IMR-90 (cell line): ENCODE data around the gene COL7A1. TPM values are rescaled to one million over a fixed set of nuclear protein-coding genes. Genes with fewer than 3 reads are reported as not detected.
A peak's percentile ranks its signal among the peaks of the same experiment; 100 is the strongest.

Experiments
- ATAC-seq: fragments of 200-7000 bp; cut with Tn5 transposase; 2 replicates; pipeline ENCODE4 v1.9.1; 2020; ENCODE audit warnings: low read depth, mild to moderate bottlenecking, moderate library complexity
- BruUV-seq: library from RNA; stranded (reverse); fragments of 400-500 nt; replicated peaks from 2 replicates; lab custom pipeline; 2021; lab: Mats Ljungman, UMichigan
- CTCF ChIA-PET: fragments of 300-600 bp; formaldehyde crosslinking; extraction: SDS; loops from one replicate; lab custom pipeline; 2021; ENCODE audit warnings: antibody characterized with exemption; lab: Yijun Ruan, JAX
- POLR2A ChIA-PET: fragments of 300-600 bp; sonication (Branson Sonifier 250); formaldehyde crosslinking; loops from one replicate; lab custom pipeline; 2022; ENCODE audit warnings: antibody characterized with exemption; ENCODE audit not compliant: unreplicated experiment; lab: Charles Lee
- DNase-seq: peaks from one replicate; pipeline ENCODE4 v3.0.0; 2013
- H2AFZ ChIP-seq: replicated peaks from 2 replicates; pipeline ENCODE3; 2013; ENCODE audit warnings: low read length, mild to moderate bottlenecking; ENCODE audit not compliant: poor library complexity
- H2AK5ac ChIP-seq: 2 replicates; pipeline ENCODE4 v1.6.1; 2013; ENCODE audit warnings: low read depth, low read length, inconsistent platforms
- H2AK9ac ChIP-seq: replicated peaks from 2 replicates; pipeline ENCODE3; 2013; ENCODE audit warnings: mild to moderate bottlenecking, low read depth, low read length, moderate library complexity; ENCODE audit not compliant: poor library complexity
- H2BK120ac ChIP-seq: 2 replicates; pipeline ENCODE4 v1.6.1; 2013; ENCODE audit warnings: low read depth, low read length, inconsistent platforms
- H2BK15ac ChIP-seq: 3 replicates; pipeline ENCODE4 v1.6.1; 2013; ENCODE audit warnings: low read depth, low read length, inconsistent platforms
- H2BK20ac ChIP-seq: 2 replicates; pipeline ENCODE4 v1.6.1; 2013; ENCODE audit warnings: low read depth, mild to moderate bottlenecking, inconsistent platforms, low read length, moderate library complexity
- H2BK5ac ChIP-seq: 2 replicates; pipeline ENCODE4 v1.6.1; 2013; ENCODE audit warnings: mild to moderate bottlenecking, low read depth, low read length, inconsistent platforms; ENCODE audit not compliant: poor library complexity, severe bottlenecking
- H3K14ac ChIP-seq: replicated peaks from 2 replicates; pipeline ENCODE4 v1.6.1; 2013; ENCODE audit warnings: low read depth, low read length, inconsistent platforms
- H3K18ac ChIP-seq: 2 replicates; pipeline ENCODE4 v1.6.1; 2013; ENCODE audit warnings: low read depth, low read length, control low read depth
- H3K23ac ChIP-seq: 2 replicates; pipeline ENCODE4 v1.6.1; 2013; ENCODE audit warnings: low read depth, low read length, inconsistent platforms
- H3K27ac ChIP-seq: 2 replicates; pipeline ENCODE4 v1.5.1; 2013; ENCODE audit warnings: mild to moderate bottlenecking, control low read depth, low read length; ENCODE audit not compliant: insufficient read depth
- H3K27me3 ChIP-seq: 2 replicates; pipeline ENCODE4 v1.6.1; 2013; ENCODE audit warnings: low read length; ENCODE audit not compliant: control insufficient read depth, insufficient read depth
- H3K36me3 ChIP-seq: 2 replicates; pipeline ENCODE4 v1.6.1; 2013; ENCODE audit warnings: low read length, mixed read lengths; ENCODE audit not compliant: control insufficient read depth, insufficient read depth
- H3K4ac ChIP-seq: 2 replicates; pipeline ENCODE4 v1.6.1; 2013; ENCODE audit warnings: low read depth, low read length, inconsistent platforms
- H3K4me1 ChIP-seq: 2 replicates; pipeline ENCODE4 v1.6.1; 2013; ENCODE audit warnings: low read length, mixed read lengths; ENCODE audit not compliant: control insufficient read depth, insufficient read depth
- H3K4me2 ChIP-seq: 2 replicates; pipeline ENCODE4 v1.6.1; 2013; ENCODE audit warnings: low read depth, mild to moderate bottlenecking, control low read depth, low read length, moderate library complexity
- H3K4me3 ChIP-seq: 2 replicates; pipeline ENCODE4 v1.5.1; 2013; ENCODE audit warnings: low read depth, mild to moderate bottlenecking, control low read depth, low read length, moderate library complexity; ENCODE audit not compliant: insufficient read depth
- H3K56ac ChIP-seq: 2 replicates; pipeline ENCODE4 v1.6.1; 2013; ENCODE audit warnings: low read length, inconsistent platforms; ENCODE audit not compliant: insufficient read depth; ENCODE audit errors: extremely low read depth
- H3K79me1 ChIP-seq, 2 experiments: 2 replicates each; pipeline ENCODE4 v1.6.1; 2013; ENCODE audit warnings: low read length in 2 of 2, inconsistent platforms in 1 of 2, low read depth in 1 of 2
- H3K9ac ChIP-seq: 2 replicates; pipeline ENCODE4 v1.6.1; 2013; ENCODE audit warnings: low read depth, low read length, control low read depth
- H3K9me1 ChIP-seq: 2 replicates; pipeline ENCODE4 v1.6.1; 2013; ENCODE audit warnings: low read length, inconsistent platforms; ENCODE audit not compliant: insufficient read depth
- H3K9me3 ChIP-seq: 2 replicates; pipeline ENCODE4 v1.6.1; 2013; ENCODE audit warnings: low read length; ENCODE audit not compliant: control insufficient read depth, insufficient read depth
- H4K20me1 ChIP-seq: 2 replicates; pipeline ENCODE4 v1.6.1; 2013; ENCODE audit warnings: low read length, inconsistent platforms; ENCODE audit not compliant: insufficient read depth
- H4K5ac ChIP-seq: 2 replicates; pipeline ENCODE4 v1.6.1; 2013; ENCODE audit warnings: mild to moderate bottlenecking, low read depth, low read length, control low read depth
- H4K8ac ChIP-seq, 2 experiments: 2 replicates each; pipeline ENCODE4 v1.6.1; 2013; ENCODE audit warnings: low read depth in 2 of 2, low read length in 2 of 2, control low read depth in 1 of 2, inconsistent platforms in 1 of 2
- H4K91ac ChIP-seq: 2 replicates; pipeline ENCODE4 v1.6.1; 2013; ENCODE audit warnings: low read depth, low read length, inconsistent platforms; ENCODE audit not compliant: insufficient read depth
- BHLHE40 ChIP-seq: fragments of 150-350 bp; IDR thresholded peaks from 2 replicates; pipeline ENCODE4 v1.6.1; 2016; ENCODE audit warnings: mild to moderate bottlenecking, low read depth, low read length
- CHD1 ChIP-seq: IDR thresholded peaks from 2 replicates; pipeline ENCODE4 v1.6.1; 2012; ENCODE audit warnings: low read depth, low read length, improper control_type of control experiment
- MAFK ChIP-seq: IDR thresholded peaks from 2 replicates; pipeline ENCODE4 v1.6.1; 2012; ENCODE audit warnings: low read depth, low read length, improper control_type of control experiment
- MAZ ChIP-seq: IDR thresholded peaks from 2 replicates; pipeline ENCODE4 v1.6.1; 2012; ENCODE audit warnings: low read depth, mild to moderate bottlenecking, low read length, improper control_type of control experiment, moderate library complexity, borderline replicate concordance
- NFE2L2 ChIP-seq: fragments of 150-350 bp; IDR thresholded peaks from 2 replicates; pipeline ENCODE4 v1.6.1; 2016; ENCODE audit warnings: low read depth, mild to moderate bottlenecking, low read length
- POLR2A ChIP-seq: IDR thresholded peaks from 2 replicates; pipeline ENCODE4 v1.6.1; 2012; ENCODE audit warnings: mild to moderate bottlenecking, low read depth, low read length
- RCOR1 ChIP-seq: IDR thresholded peaks from 2 replicates; pipeline ENCODE4 v1.6.1; 2012; ENCODE audit warnings: mild to moderate bottlenecking, low read length, improper control_type of control experiment; ENCODE audit not compliant: insufficient replicate concordance
- RFX5 ChIP-seq: IDR thresholded peaks from 2 replicates; pipeline ENCODE4 v1.8.0; 2012; ENCODE audit warnings: low read depth, mild to moderate bottlenecking, low read length, moderate library complexity
- SMC3 ChIP-seq: fragments of 150-350 bp; IDR thresholded peaks from 2 replicates; pipeline ENCODE4 v1.6.1; 2016; ENCODE audit warnings: low read depth, mild to moderate bottlenecking, antibody characterized with exemption, low read length, moderate library complexity
- WGBS, 2 experiments: methylation state at CpG; one replicate each; pipeline versions ENCODE4 v1.1.5 to v1.1.7; 2013; ENCODE audit warnings: missing lambda C conversion rate in 2 of 2; ENCODE audit not compliant: insufficient read length in 1 of 2; ENCODE audit errors: extremely low coverage in 2 of 2; 5-methylcytosine and 5-hydroxymethylcytosine counted together
- dilution Hi-C: fragments of 300-500 bp; cut with HindIII; formaldehyde crosslinking; loops from one replicate; pipeline ENCODE4 v1.14.3; 2018; ENCODE audit warnings: low sequenced_read_pairs; ENCODE audit not compliant: unreplicated experiment
- in situ Hi-C: fragments of 300-500 bp; cut with MboI; formaldehyde crosslinking; loops from 3 replicates; pipeline ENCODE4 v1.14.3; 2019; ENCODE audit warnings: low sequenced_read_pairs, inconsistent platforms, mixed read lengths
- intact Hi-C: fragments of 100-400 bp; cut with micrococcal nuclease; formaldehyde crosslinking; loops from 2 replicates; pipeline ENCODE4 v1.10.0; 2022
- polyA plus RNA-seq, 3 experiments: library from polyadenylated mRNA; depleted of rRNA; stranded (reverse); fragments of >200 nt; gene quantifications; 2 replicates each; pipeline ENCODE4 v1.2.3, GENCODE V29; 2012; ENCODE audit warnings: low replicate concordance in 1 of 3
- total RNA-seq: library from RNA; depleted of rRNA; stranded (reverse); fragments of >200 nt; gene quantifications from 2 replicates; pipeline ENCODE4 v1.2.3, GENCODE V29; 2012
- TF ChIP-seq, protein P1 (sequence below): conservative IDR thresholded peaks from 2 replicates; pipeline ENCODE4 v1.5.1; 2012; ENCODE audit warnings: mild to moderate bottlenecking, low read depth, low read length, improper control_type of control experiment
- TF ChIP-seq, protein P2 (sequence below): fragments of 150-350 bp; IDR thresholded peaks from 2 replicates; pipeline ENCODE4 v1.6.1; 2017; ENCODE audit warnings: mild to moderate bottlenecking, antibody characterized with exemption, low read length, low read depth
- TF ChIP-seq, protein P3 (sequence below): fragments of 150-350 bp; IDR thresholded peaks from 2 replicates; pipeline ENCODE4 v1.6.1; 2016; ENCODE audit warnings: low read depth, mild to moderate bottlenecking, low read length, moderate library complexity, borderline replicate concordance

The COL7A1 gene
- total and polyA plus RNA-seq, 2 of the 4 experiments (the other 2 are of a cell fraction): 4.1 to 20.3 TPM

DNA sequence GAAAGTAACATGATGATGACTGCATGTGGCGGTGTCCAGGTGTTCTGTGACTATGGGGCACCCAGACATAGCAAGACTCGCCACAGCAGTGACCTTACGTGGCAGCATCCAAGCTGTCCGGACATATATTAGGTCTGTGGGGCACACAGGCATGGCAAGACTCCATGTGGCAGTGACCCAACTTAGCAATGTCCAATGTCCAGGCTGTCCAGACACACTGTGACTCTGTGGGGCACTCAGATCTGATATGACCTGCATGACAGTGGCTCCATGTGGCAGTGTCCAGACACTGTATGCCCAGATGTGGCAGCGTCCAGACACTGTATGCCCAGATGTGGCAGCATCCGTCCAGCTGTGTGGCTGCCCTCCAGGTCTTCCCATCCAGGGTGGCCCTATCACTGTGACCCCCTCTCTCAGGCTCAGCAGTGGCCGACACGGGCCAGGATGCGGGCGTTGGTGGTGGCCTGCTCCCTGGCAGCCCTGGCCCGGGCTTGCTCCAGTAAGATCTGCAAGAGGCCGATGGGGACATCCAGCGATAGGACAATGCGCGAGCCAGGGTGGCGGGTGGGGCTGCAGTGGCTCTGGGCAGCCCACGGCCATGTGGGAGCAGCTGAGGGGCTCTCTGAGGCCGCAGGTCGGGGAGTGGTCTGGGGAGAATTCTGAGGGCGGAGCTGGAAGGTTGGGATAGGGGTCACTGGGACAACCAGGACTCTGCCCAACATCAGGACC is 32.6 kb downstream of the COL7A1 start:
- in situ Hi-C loops: no loop called here
- H3K56ac ChIP-seq: no peak overlapping the region
- H3K36me3 ChIP-seq: peaks cover 28% of the 10 kb centered on the region
- ATAC-seq (no peak), DNase-seq (no peak)
- peak overlapping the region in 1 of 2 experiments; percentile 27; a peak in 1 of 4 replicates for H4K8ac ChIP-seq
- TF ChIP-seq MAZ: no peak
- TF ChIP-seq, protein P1, sequence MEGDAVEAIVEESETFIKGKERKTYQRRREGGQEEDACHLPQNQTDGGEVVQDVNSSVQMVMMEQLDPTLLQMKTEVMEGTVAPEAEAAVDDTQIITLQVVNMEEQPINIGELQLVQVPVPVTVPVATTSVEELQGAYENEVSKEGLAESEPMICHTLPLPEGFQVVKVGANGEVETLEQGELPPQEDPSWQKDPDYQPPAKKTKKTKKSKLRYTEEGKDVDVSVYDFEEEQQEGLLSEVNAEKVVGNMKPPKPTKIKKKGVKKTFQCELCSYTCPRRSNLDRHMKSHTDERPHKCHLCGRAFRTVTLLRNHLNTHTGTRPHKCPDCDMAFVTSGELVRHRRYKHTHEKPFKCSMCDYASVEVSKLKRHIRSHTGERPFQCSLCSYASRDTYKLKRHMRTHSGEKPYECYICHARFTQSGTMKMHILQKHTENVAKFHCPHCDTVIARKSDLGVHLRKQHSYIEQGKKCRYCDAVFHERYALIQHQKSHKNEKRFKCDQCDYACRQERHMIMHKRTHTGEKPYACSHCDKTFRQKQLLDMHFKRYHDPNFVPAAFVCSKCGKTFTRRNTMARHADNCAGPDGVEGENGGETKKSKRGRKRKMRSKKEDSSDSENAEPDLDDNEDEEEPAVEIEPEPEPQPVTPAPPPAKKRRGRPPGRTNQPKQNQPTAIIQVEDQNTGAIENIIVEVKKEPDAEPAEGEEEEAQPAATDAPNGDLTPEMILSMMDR: no peak
- TF ChIP-seq NFE2L2: no peak
- TF ChIP-seq CHD1: no peak
- TF ChIP-seq BHLHE40: no peak
- TF ChIP-seq SMC3: no peak
- no peak for TF ChIP-seq POLR2A
- TF ChIP-seq, protein P2, sequence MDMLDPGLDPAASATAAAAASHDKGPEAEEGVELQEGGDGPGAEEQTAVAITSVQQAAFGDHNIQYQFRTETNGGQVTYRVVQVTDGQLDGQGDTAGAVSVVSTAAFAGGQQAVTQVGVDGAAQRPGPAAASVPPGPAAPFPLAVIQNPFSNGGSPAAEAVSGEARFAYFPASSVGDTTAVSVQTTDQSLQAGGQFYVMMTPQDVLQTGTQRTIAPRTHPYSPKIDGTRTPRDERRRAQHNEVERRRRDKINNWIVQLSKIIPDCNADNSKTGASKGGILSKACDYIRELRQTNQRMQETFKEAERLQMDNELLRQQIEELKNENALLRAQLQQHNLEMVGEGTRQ: no peak
- TF ChIP-seq RCOR1: no peak
- TF ChIP-seq, protein P3, sequence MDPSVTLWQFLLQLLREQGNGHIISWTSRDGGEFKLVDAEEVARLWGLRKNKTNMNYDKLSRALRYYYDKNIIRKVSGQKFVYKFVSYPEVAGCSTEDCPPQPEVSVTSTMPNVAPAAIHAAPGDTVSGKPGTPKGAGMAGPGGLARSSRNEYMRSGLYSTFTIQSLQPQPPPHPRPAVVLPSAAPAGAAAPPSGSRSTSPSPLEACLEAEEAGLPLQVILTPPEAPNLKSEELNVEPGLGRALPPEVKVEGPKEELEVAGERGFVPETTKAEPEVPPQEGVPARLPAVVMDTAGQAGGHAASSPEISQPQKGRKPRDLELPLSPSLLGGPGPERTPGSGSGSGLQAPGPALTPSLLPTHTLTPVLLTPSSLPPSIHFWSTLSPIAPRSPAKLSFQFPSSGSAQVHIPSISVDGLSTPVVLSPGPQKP: no peak
- no peak for TF ChIP-seq RFX5
- no peak for TF ChIP-seq MAFK
- no peak overlapping the region for H3K14ac ChIP-seq
- intact Hi-C loops: no loop called here
- no peak overlapping the region for H3K9ac ChIP-seq
- no peak overlapping the region for H2AFZ ChIP-seq
- dilution Hi-C loops: no loop called here
- no TSS peak for BruUV-seq
- H3K18ac ChIP-seq: no peak overlapping the region
- peaks cover 3% of the 10 kb centered on the region; the same call in 1 of the 2 replicates for H4K20me1 ChIP-seq
- no peak overlapping the region for H2BK15ac ChIP-seq
- peaks cover 42% of the 10 kb centered on the region for H3K4me1 ChIP-seq
- 96% methylated on average over 11 of the region's 20 CpGs; no CpG with 5 or more reads in 1 of the 2 experiments for WGBS, 2 experiments
- no peak overlapping the region for H3K4me3 ChIP-seq
- H3K9me1 ChIP-seq: peaks cover 45% of the 10 kb centered on the region
- 0 out of 2 replicates have a peak overlapping the region, but pooled peaks have one; percentile 17 for H2BK20ac ChIP-seq
- no peak overlapping the region for H3K4me2 ChIP-seq
- ChIA-PET CTCF (interaction anchor here (0.6 to 1.1 kb wide), 2 partner anchors 73 to 102 kb away, joined by 3 read pairs; partner anchors contain the start of gene SLC26A6), POLR2A (no interaction called here)
- peak overlapping the region; percentile 91 for H3K4ac ChIP-seq
- peaks cover 14 to 67% of the 10 kb centered on the region in 2 experiments for H3K79me1 ChIP-seq
- H3K27ac ChIP-seq: no peak overlapping the region; the same call in 1 of the 2 replicates
- H4K91ac ChIP-seq: no peak overlapping the region; the same call in 1 of the 2 replicates
- H2AK9ac ChIP-seq: peak overlapping the region; percentile 71
- H2BK5ac ChIP-seq: peak overlapping the region; percentile 78
- H4K5ac ChIP-seq: no peak overlapping the region
- H2AK5ac ChIP-seq: peak overlapping the region; percentile 89; the same call in 1 of the 2 replicates
- H3K9me3 ChIP-seq: no peaks in the 10 kb centered on the region
- H2BK120ac ChIP-seq: peak overlapping the region; percentile 90
- H3K27me3 ChIP-seq: no peaks in the 10 kb centered on the region
- H3K23ac ChIP-seq: no peak overlapping the region
